ENCODE measurements around the gene MED17.

The MED17 gene

DNA sequence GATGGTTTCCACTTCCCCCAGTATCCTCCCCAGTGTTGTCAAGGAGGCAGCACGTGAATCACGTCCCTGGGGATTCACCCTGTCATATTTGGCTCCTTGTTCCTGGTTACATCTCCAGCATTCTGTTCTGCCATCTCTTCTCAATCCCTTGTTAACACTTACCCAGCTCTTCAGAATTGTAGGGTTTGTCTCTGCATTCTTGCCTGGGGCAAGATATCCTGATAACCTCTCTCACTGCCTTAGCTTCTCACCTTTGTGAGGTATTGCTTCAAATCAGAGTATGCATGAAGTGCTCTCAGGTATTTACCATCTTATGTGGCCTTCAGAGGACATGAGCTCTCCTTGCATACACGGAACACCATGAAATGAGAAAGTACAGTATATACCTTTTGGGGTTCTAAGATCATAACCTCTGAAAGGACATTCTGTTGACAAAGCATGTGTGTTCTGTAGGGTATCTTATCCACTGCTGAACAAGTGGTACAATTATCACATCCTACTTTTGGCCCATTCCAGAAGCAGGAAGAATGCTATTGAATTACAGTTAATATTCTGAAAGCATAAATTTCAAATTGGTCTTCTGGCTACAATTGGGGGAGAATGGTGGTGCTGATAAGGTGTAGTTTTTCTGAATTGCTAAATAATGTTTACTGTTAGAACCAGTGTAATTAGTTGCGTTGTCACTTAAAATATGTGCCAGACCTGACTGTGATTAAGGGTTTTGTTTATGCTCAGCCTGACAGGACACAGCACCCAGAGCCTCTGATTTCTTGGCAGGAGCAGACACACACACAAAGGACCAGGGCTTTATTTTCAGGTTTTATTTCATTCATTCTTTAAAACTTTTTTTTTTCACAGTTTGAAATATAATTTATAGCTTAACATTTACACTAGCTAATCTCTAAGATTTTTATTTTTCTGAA is 33.6 kb downstream of the MED17 start:
- DNase-seq (ENCODE audit: low spot score) = no peak

- no peak for DNase-seq (ENCODE audit: low spot score)
These were observed 36.0 kb downstream of the MED17 start for GRCh38 chr11:93819966-93820695.

DNA sequence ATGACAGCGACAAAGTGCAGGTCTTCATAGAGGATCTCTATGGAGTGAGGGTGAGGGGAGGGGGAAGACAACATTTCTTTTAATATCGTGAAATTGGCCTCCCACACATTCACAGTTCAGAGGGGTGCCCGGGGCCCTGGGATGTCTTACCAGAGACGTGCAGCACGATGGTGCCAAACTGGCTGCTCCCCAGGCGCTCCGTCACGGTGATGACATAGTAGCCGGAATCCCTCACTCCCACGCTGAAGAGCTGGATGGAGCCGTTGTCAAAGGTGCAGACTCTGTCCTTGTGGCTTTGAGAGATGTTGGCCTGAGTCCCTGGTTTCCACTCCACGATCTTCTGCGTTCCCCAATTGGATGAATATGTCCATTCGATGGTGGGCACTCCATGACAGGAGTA is 36.8 kb downstream of the MED17 start:
- no peak for DNase-seq (ENCODE audit: low spot score)

GRCh38 chr11:93821617-93822016 is 37.5 kb downstream of the MED17 start:
- no peak for DNase-seq (ENCODE audit: low spot score)

DNA sequence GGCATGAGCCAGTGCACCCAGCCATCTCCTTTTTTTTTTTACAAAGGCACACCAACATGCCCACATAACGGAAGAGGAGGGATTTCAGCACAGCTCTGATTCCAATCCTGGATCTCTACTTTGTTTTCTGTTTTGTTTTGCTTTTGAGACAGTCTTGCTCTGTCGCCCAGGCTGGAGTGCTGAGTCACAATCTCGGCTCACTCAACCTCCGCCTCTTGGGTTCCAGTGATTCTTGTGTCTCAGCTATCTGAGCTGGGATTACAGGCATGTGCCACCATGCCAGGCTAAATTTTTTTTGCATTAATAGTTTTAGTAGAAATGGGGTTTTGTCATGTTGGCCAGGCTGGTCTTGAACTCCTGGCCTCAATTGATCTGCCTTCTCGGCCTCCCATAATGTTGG is 38.3 kb downstream of the MED17 start:
- DNase-seq (ENCODE audit: low spot score) = no peak

- DNase-seq (ENCODE audit: low spot score) = no peak
These were observed 39.1 kb downstream of the MED17 start for GRCh38 chr11:93823210-93823609.

DNA sequence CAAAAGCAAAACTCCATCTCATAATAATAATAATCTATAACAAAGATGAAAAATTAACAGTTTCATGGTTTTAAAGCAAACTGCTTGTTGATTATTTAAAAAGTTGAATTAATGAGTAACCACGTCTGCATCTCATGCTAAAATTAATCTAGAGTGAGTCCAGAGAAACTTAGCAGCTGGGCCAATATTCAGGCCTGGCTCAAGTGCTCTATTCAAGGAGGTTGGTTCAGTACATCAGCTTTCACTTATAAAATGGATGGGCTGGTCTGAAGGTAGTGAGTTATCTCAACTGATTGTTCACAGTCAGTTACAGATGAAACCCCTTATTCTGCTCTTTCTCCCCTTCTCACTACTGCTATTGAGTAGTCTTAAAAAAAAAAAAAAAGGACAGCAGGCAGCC is 43.3 kb downstream of the MED17 start:
- no peak for DNase-seq (ENCODE audit: low spot score)

- DNase-seq (ENCODE audit: low spot score) = no peak
These were observed 45.5 kb downstream of the MED17 start for GRCh38 chr11:93829598-93829997.

GRCh38 chr11:93831343-93832127 is 47.5 kb downstream of the MED17 start:
- no peak for DNase-seq (ENCODE audit: low spot score)

DNA sequence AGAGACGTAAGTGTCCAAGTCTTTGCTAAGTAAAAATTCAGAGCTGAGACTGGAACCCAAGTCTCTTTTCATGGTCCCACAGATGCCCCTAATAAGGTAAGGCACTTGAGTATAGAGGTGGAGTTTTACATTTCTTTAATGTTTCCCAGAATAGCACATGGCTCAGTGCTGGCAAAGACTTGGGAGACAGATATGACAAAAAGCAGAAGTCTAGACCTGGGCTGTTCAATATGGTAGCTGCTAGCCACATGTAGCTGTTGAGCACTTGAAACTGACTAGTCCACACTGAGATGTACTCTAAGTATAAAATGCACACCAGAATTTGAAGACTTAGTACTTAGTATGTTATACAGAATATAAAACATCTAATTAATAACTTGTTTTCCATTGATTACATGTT is 48.7 kb downstream of the MED17 start:
- DNase-seq (ENCODE audit: low spot score) = no peak

DNA sequence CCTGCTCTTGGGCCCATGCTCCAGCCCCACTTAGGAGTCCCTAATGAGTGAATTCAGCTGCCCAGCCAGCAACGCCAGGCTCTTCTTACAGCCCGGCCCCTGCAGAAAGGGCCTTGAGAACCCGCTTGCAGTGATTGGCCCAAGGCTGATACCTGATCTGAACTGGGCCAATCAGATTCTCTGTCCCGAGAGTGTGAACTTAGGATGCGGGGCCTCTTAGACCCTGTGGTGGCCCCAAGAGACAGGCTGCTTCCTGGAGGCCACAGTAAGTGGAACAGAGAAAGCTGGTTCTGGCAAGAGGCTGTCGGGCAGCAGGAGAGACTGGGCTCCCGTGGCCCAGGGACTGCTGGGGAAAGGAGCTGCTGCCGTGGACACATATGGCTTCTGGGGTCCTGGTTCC is 54.9 kb downstream of the MED17 start:
- no peak for DNase-seq (ENCODE audit: low spot score)

DNA sequence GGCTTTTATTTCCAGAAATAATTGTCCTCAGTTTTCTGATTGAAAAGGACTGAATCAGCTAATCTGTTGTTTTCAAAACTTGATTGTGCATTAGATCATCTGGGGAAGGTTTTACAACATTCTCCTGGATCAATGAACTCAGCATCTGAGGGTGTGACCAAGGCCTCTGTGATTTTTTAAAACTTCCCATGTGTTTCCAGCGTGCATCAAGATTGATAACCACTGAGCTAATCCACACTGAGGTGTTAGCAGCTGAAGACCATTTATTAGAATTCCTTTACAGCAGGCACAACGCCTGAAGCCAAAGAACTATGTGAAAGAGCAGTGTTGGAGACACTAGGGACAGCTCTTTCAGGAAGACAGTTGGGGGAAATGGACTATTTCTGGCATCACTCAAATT is 56.1 kb downstream of the MED17 start:
- no peak for DNase-seq (ENCODE audit: low spot score)

GRCh38 chr11:93840981-93841380 is 56.9 kb downstream of the MED17 start:
- no peak for DNase-seq (ENCODE audit: low spot score)

DNA sequence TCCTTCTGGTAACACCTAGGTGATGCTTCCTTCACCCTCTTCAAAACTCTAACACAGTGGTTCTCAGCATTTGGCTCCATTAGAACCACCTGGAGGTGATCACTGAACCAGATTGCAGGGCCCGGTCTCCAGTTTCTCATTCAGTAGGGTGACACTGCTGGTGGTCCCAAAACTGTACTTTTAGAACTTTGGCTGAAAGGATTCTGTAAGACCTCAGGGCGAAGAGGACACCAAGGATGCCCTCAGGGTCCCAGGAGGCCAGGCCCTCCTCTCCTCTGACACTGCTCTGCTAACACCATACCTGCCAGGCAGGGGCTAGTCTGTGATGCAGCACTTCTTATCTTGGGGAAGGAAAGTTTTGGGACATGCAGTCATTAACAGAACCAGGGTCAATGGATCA is 57.4 kb downstream of the MED17 start:
- no peak for DNase-seq (ENCODE audit: low spot score)

DNA sequence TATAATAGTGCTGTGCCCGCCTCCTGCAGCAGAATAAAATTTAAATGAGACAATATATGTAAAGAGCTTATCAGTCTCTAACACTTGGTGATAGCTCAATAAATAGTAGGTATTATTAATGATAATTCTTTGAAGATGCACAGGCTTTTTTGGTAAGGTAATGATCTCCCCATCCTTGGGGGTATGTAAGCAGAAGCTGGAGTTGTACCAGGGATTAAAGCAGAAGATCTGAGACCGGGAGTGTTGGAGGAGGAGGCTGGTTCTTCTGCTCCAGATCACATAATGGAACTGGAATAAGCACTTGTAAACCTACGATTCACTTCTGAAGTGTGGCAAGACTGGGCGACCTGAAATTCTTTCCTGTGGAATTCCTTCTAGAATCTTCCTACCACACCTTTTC is 58.0 kb downstream of the MED17 start:
- no peak for DNase-seq (ENCODE audit: low spot score)

DNA sequence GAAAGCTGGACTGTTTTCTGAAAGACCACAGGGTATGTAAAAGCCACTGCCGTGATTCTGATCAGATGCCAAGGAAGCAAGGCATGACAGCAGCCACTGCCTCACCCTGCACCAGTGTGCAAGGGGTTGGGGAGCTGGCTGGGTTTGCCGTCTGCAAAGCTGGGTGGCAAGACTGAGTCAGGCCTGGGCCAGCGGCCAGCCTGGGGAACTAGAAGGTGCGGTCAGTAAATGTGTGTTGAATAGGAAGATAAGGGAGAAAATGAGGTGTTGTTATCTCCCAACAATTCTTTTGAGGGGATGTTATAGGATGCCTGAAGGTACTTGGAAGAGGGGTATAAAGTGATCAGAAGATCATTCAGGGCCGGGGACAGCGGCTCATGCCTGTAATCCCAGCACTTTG is 58.4 kb downstream of the MED17 start:
- DNase-seq (ENCODE audit: low spot score) = no peak

DNA sequence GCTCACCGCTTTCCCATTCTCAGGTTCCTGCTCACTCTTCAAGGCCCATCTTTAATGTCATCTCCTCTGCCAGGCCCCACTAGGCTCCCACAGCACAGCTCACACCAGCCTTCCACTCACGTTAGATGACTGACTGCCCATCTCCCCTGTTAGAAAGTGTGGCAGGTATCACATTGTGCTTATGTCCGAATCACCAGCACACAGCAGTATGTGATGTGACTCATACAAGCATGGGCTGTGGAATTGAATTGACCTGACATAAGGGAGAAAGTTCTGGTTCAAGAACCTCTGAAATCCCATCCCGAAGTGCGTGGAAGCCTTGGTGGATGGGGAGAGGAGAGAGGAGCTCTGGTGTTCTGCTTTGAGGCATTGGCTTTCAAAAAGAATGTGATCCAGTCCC is 59.8 kb downstream of the MED17 start:
- DNase-seq (ENCODE audit: low spot score) = no peak

DNA sequence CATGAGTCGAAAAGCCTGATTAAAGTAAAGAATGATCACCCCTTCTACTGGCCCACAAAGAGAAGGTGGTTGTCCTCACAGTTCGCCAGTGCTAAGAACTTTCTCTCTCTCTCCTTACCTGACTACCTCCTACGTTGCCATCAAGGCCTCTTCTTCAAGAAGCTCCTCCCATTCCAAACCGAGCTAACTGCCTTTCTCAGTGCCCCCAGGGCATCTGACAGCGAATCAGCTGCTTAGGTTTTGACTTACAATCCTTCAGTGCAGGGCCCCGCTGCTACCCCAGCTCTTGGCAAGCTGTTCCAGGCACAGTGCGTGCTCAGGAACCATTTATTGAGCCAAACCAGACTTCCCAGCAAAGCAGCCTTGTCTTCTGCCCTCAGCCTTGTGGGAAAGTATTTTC is 60.5 kb downstream of the MED17 start:
- DNase-seq (ENCODE audit: low spot score) = no peak

DNA sequence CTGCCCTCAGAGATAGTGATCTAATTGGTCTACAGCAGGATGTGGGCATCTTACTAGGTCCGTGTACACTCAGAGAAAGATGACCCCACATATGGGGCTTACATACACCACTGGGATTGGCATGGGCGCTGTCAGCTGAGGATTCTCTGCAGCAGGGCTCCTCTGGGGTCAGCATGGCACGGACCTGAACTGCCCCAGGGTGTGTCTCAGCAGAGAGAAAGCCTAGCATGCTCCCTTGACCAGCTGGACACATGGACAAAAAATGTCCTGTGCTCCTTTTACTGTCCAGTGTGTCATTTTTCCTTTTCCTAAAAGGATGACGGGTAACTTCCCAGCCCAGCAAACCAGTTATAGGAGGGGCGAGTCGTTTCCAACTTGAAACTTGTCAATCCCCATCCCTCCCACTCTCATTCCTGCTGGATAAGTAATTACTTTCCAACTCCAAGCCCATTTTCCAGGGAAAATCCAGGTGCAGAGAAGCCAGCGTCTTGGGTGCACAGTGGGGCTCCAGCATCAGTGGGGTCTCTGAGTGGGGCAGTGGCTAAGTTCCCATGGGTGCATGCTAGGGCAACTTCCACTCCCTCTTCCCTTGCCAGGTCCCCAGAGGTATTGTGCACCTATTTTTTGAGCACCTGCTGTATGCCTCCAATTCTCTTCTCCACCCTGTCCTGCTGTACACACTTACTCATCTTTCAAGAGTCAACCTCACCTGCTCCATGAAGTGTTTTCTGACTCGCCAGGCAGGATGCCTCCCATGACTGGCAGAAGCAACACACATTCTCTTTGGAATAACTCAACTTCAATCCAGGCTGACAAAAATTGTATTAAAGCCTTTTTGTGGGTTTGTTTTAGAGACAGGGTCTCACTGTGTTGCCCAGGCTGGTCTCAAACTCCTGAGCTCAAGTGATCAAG is 61.4 kb downstream of the MED17 start:
- DNase-seq (ENCODE audit: low spot score) = no peak

- DNase-seq (ENCODE audit: low spot score) = no peak
These were observed 62.3 kb downstream of the MED17 start for GRCh38 chr11:93846411-93846810.

GRCh38 chr11:93849201-93849600 is 65.1 kb downstream of the MED17 start:
- DNase-seq (ENCODE audit: low spot score) = no peak

Measured in ecto neural progenitor cell (in vitro differentiated cells).